ENCODE measurements around the gene PHKA1.
"Not testable (repeated sequence)": the region's sequence is repeated elsewhere in the genome, so short reads cannot be mapped to it uniquely, and the experiment has no call there.

The PHKA1 gene

DNA sequence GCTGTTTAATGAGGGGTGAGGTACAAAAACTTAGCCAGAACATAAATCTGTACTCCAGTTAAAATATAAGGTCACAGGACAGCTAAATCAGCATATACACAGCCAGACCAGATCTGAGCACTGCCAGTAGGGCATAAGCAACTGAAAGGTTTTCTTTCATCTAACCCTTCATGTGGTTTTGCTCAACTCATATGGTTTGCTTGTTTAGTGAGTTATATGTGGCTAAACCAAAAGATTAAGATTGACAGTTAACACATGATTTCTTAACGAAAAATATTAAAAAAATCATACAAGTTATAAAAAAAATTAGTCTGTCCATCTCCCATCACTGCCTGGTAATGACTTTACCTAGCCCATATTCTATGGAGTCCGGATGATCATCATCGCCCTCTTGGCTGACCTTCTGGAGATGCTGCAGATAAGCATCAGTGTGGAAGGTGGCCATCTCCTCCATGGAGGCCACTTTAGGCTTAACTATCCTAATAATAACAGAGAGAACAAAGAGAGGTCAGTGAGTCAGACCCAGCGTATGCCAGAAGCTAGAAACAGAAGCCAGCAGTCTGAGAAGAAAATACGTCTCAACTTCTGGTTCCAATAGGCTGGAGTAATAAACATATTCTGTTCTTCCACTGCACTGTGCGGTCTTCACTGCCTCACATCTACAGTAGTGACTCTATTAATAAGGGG is 145.6 kb downstream of the PHKA1 start:
- no peak for DNase-seq

DNA sequence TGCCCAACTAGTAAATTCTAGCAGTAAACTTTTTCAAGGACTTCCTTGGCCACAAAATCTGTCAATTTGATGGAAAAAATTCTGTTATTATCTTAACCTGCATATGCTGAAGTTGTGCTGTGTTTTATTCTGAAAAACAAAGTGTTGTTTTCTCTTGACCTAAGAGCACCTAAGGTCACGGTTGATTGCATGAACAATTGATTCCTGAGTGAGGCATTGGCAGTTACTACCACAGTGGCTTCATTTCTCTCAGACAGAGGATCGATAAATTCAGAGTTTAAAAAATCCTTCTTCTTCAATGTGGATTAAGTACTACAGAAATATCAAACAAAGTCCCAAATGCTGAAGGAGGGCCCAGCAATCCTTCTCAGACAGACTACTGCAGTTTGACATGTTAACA is 147.7 kb downstream of the PHKA1 start:
- DNase-seq, result no peak

DNA sequence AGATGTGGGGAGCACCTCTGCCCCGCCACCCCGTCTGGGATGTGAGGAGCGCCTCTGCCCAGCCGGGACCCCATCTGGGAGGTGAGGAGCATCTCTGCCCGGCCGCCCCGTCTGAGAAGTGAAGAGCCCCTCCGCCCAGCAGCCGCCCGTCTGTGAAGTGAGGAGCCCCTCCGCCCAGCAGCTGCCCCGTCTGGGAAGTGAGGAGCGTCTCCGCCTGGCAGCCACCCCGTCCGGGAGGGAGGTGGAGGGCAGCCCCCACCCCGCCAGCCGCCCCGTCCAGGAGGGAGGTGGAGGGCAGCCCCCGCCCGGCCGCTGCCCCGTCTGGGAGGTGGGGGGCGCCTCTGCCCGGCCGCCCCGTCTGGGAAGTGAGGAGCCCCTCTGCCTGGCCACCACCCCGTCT is 154.5 kb downstream of the PHKA1 start:
- DNase-seq, result not testable (repeated sequence)

DNA sequence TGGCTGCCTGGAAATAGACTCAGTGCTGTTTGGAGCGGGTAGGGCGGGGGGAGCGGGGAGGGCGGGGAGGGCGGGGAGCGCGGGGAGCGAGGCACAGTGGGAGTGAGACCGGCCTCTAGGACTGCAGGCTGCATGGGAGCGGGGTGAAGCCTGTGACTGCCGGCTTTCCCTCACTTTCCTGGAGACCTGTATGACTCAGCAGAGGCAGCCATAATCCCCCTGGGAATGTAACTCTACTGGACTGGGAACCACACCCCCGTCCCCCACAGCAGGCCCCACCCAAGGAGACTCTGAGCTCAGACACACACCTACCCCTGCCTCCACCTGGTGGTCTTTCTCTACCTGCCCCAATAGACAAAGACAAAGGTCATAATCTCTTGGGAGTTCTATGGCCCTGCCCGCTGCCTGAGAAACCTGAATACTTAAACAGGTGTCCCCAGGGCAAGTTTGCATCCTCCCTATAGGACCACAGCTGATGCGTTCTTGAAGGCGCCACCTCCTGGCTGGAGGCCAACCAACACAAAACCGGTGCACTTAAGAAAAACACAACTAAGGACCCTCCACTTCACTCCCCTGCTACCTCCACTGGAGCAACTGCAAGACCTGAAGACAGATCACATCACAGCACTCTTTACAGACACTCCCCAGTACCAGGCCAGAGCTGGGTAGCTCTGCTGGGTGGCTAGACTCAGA is 159.5 kb downstream of the PHKA1 start:
- no peak for DNase-seq

DNA sequence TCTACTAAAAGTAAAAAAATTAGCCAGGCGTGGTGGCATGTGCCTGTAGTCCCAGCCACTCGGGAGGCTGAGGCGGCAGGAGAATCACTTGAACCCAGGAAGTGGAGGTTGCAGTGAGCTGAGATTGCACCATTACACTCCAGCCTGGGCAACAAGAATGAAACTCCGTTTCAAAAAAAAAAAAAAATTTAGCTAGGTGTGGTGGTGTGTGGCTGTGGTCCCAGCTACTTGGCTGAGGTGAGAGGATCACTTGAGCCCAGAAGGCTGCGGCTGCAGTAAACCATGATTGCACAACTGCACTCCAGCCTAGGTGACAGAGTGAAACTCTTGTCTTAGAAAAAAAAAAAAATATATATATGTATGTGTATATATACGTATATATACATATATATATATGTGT is 161.7 kb downstream of the PHKA1 start:
- DNase-seq, result not testable (repeated sequence)

DNA sequence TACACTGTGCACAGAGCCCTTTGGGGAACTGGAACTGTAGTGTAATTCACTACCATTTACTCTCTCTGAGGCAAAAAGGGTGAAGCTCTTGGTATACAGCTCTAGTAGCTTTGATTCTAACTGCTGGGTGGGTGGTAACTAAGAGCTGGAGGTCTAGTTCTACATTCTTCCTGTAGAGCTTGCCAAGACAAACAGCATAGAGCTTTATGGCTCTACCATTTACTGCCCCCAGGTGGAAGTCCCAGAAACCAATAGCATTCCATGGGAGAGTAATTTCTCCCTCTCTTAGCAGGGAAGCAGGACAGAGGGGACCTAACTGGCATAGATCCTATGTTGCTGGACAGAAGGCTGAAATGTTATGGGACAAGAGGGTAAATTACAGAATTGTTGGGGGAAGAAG is 168.1 kb downstream of the PHKA1 start:
- peak; percentile 16 for DNase-seq

DNA sequence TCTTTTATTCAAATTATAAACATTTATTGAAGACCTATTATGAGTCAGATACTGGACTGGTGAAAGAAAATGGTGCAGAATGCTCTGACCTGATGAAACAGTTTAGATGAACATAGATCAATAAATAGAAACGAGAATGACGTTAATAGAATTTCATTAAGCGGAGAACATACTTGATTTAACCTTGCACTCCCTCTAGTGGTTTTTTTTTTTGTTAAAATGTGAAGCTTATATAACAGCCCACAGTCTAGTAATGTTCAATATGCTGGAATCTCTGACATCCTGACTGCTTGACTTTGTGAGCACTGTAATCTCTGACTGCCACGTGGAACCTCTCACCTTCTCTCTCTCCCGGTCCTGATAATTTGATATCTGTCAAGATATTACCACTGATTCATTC is 173.8 kb downstream of the PHKA1 start:
- no peak for DNase-seq

DNA sequence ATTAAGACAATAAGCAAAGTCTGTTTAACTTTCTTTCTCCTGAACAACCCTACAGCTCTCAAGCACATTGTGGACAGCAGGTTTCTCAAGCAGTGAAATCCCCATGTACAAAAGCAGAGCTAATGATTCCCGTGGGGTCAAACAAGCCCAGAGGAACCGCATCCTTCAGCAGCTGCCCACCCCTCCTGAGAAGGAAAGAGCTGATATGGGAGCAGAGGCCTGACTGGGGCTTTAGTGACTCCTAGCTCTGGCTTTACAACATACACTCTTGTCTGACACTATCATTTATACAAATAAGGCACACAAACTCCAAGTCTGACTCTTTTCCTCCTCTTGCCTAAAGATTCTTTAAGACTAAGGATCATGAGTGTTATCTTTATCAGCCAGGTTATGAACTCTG is 174.3 kb downstream of the PHKA1 start:
- DNase-seq, result no peak

DNA sequence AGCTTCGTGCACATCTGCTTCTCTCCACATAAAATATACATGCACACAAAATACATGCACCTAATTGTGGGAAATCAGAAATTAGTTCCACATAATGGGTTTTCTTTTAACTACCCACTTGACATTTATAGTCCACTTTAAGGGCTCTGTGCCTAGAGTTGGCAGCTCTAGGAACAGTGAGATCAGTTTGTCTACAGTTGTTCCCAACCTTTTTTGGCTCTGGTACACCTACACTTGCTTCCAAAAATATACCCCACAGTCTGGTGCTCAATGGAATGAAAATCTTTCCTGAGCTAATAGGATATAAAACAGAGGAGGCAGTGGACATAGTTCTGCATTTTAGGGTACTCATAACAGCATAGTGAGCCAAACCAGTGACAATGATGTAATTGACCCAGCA is 177.6 kb downstream of the PHKA1 start:
- DNase-seq, result no peak

DNA sequence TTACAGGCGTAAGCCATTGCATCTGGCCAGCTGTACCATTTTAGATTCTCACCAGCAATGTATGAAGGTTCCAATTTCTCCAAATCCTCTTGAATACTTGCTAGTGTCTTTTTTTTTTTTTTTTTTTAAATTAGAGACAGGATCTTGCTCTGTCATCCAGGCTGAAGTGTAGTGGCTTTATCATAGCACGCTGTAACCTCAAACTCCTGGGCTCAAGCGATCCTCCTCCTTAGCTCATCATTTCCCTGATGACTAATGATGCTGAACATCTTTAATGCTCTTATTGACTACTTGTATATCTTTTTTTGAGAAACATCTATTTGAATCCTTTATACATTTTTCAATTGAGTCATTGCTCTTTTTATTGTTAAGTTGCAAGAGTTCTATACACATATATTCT is 181.7 kb downstream of the PHKA1 start:
- no peak for DNase-seq

Data from NCI-H1092 (cell line).